ENCODE measurements around the gene TRPC4AP. TPM values are rescaled to one million over a fixed set of nuclear protein-coding genes. Genes with fewer than 3 reads are reported as not detected.

The TRPC4AP gene
- total RNA-seq, 4 donors from 2014 or later: 48.4 to 87.3 (median 57.8) TPM

- DNase-seq (ENCODE audit: low spot score in 2 of 2): no peak
- no peaks in the 10 kb centered on the region for H3K27me3 ChIP-seq
- H3K36me3 ChIP-seq: peaks cover 62% of the 10 kb centered on the region
- no peaks in the 10 kb centered on the region for H3K4me1 ChIP-seq
- H3K4me3 ChIP-seq: no peak overlapping the region
- H3K9me3 ChIP-seq: no peaks in the 10 kb centered on the region
- no peak overlapping the region for H3K27ac ChIP-seq
- 94% methylated on average over 4 of the region's 4 CpGs for WGBS
- TF ChIP-seq CTCF (IDR thresholded peaks at IDR 0.05): no peak
- no peak for TF ChIP-seq EP300 (IDR thresholded peaks at IDR 0.05)
- TF ChIP-seq POLR2A (IDR thresholded peaks at IDR 0.05): no peak
- TF ChIP-seq POLR2AphosphoS5 (IDR thresholded peaks at IDR 0.05): no peak
Measured at GRCh38 chr20:35030136-35030535, 62.5 kb downstream of the TRPC4AP start.

DNA sequence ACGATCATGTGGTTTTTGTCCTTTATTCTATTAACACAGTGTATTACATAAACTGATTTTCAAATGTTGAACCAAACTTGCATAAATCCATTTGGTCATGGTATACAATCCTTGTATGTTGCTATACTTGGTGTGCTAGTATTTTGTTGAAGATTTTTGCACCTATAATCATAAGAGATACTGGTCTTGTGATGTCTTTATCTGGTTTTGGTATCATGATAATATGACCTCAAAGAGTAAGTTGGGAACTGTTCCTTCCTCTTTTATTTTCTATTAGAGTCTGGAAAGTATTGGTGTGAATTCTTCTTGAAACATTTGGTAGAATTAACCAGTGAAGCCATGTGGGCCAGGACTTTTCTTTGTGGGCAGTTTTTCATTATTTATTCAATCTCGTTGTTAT lies 65.3 kb downstream of the TRPC4AP start:
- no peaks in the 10 kb centered on the region for H3K27me3 ChIP-seq
- peaks cover 60% of the 10 kb centered on the region for H3K36me3 ChIP-seq
- 76% methylated on average over 2 of the region's 2 CpGs for WGBS

GRCh38 chr20:35025116-35025515 lies 67.5 kb downstream of the TRPC4AP start:
- Histone ChIP-seq H3K27me3 (no peaks in the 10 kb centered on the region), H3K4me3 (no peak overlapping the region), H3K27ac (no peak overlapping the region), H3K36me3 (peaks cover 59% of the 10 kb centered on the region), H3K9me3 (no peaks in the 10 kb centered on the region), H3K4me1 (no peaks in the 10 kb centered on the region)
- WGBS: 98% methylated on average over 3 of the region's 3 CpGs
- TF ChIP-seq POLR2A (IDR thresholded peaks at IDR 0.05) (no peak), EP300 (IDR thresholded peaks at IDR 0.05) (no peak), CTCF (IDR thresholded peaks at IDR 0.05) (no peak), POLR2AphosphoS5 (IDR thresholded peaks at IDR 0.05) (no peak)
- DNase-seq (ENCODE audit: low spot score in 2 of 2): no peak

More for the DNA sequence above, 65.3 kb downstream of the TRPC4AP start:
- H3K9me3 ChIP-seq: no peaks in the 10 kb centered on the region
- no peak overlapping the region for H3K27ac ChIP-seq
- DNase-seq (ENCODE audit: low spot score in 2 of 2): no peak
- no peaks in the 10 kb centered on the region for H3K4me1 ChIP-seq
- TF ChIP-seq POLR2AphosphoS5 (IDR thresholded peaks at IDR 0.05) (no peak), CTCF (IDR thresholded peaks at IDR 0.05) (no peak)
- no peak overlapping the region for H3K4me3 ChIP-seq

GRCh38 chr20:35023624-35024023 lies 69.0 kb downstream of the TRPC4AP start:
- 93% methylated on average over 7 of the region's 7 CpGs for WGBS
- Histone ChIP-seq H3K27me3 (no peaks in the 10 kb centered on the region), H3K4me3 (no peak overlapping the region), H3K4me1 (no peaks in the 10 kb centered on the region), H3K9me3 (no peaks in the 10 kb centered on the region), H3K27ac (no peak overlapping the region), H3K36me3 (peaks cover 67% of the 10 kb centered on the region)
- no peak for TF ChIP-seq POLR2A (IDR thresholded peaks at IDR 0.05)
- TF ChIP-seq POLR2AphosphoS5 (IDR thresholded peaks at IDR 0.05): no peak
- TF ChIP-seq EP300 (IDR thresholded peaks at IDR 0.05): no peak
- TF ChIP-seq CTCF (IDR thresholded peaks at IDR 0.05): no peak
- no peak for DNase-seq (ENCODE audit: low spot score in 2 of 2)

- Histone ChIP-seq H3K9me3 (no peaks in the 10 kb centered on the region), H3K4me3 (no peak overlapping the region), H3K27ac (no peak overlapping the region), H3K4me1 (no peaks in the 10 kb centered on the region), H3K36me3 (peaks cover 73% of the 10 kb centered on the region), H3K27me3 (no peaks in the 10 kb centered on the region)
- TF ChIP-seq POLR2AphosphoS5 (IDR thresholded peaks at IDR 0.05): no peak
- TF ChIP-seq POLR2A (IDR thresholded peaks at IDR 0.05): no peak
- no peak for TF ChIP-seq EP300 (IDR thresholded peaks at IDR 0.05)
- TF ChIP-seq CTCF (IDR thresholded peaks at IDR 0.05): no peak
- 100% methylated on average over 1 of the region's 1 CpG for WGBS
- DNase-seq (ENCODE audit: low spot score in 2 of 2): no peak
Measured at GRCh38 chr20:35021831-35022230, 70.8 kb downstream of the TRPC4AP start.

All from suprapubic skin (tissue), 4 donors.